HG02571 (cell line): ENCODE measurements around the gene PIP5K1B.

ENCODE experiments used
- ATAC-seq: cut with Tn5 transposase; IDR thresholded peaks from one replicate; pipeline ENCODE4 v1.9.1; 2021; ENCODE audit warnings: mild to moderate bottlenecking, moderate library complexity; ENCODE audit not compliant: unreplicated experiment

The PIP5K1B gene

GRCh38 chr9:68947015-68947414 is 242.0 kb downstream of the PIP5K1B start:
- no peak for ATAC-seq

GRCh38 chr9:68947842-68948569 is 243.0 kb downstream of the PIP5K1B start:
- ATAC-seq = no peak

- no peak for ATAC-seq
Measured at GRCh38 chr9:68949271-68950000, 244.4 kb downstream of the PIP5K1B start.

- ATAC-seq = no peak
Measured at GRCh38 chr9:68950188-68950587, 245.1 kb downstream of the PIP5K1B start.

- no peak for ATAC-seq
Measured at GRCh38 chr9:68950689-68951088, 245.6 kb downstream of the PIP5K1B start.

- peak; percentile 51 for ATAC-seq
Measured at GRCh38 chr9:68951879-68952659, 247.0 kb downstream of the PIP5K1B start.

GRCh38 chr9:68953771-68954170 is 248.7 kb downstream of the PIP5K1B start:
- ATAC-seq = no peak

GRCh38 chr9:68955330-68955729 is 250.3 kb downstream of the PIP5K1B start:
- ATAC-seq = no peak

- ATAC-seq = no peak
Measured at GRCh38 chr9:68957479-68957878, 252.4 kb downstream of the PIP5K1B start.

- ATAC-seq = no peak
Measured at GRCh38 chr9:68961587-68961986, 256.5 kb downstream of the PIP5K1B start.

- no peak for ATAC-seq
Measured at GRCh38 chr9:68963416-68963815, 258.4 kb downstream of the PIP5K1B start.

GRCh38 chr9:68964102-68964541 is 259.1 kb downstream of the PIP5K1B start:
- ATAC-seq = no peak

GRCh38 chr9:68964765-68965164 is 259.7 kb downstream of the PIP5K1B start:
- no peak for ATAC-seq

- no peak for ATAC-seq
Measured at GRCh38 chr9:68966496-68966944, 261.5 kb downstream of the PIP5K1B start.

GRCh38 chr9:68967800-68968199 is 262.8 kb downstream of the PIP5K1B start:
- no peak for ATAC-seq

GRCh38 chr9:68969538-68969937 is 264.5 kb downstream of the PIP5K1B start:
- ATAC-seq = no peak

GRCh38 chr9:68970151-68970550 is 265.1 kb downstream of the PIP5K1B start:
- ATAC-seq = no peak

GRCh38 chr9:68973619-68974018 is 268.6 kb downstream of the PIP5K1B start:
- no peak for ATAC-seq

GRCh38 chr9:68974431-68974830 is 269.4 kb downstream of the PIP5K1B start:
- peak; percentile 91 for ATAC-seq

GRCh38 chr9:68974901-68975300 is 269.9 kb downstream of the PIP5K1B start:
- no peak for ATAC-seq

- ATAC-seq = no peak
Measured at GRCh38 chr9:68975365-68976043, 270.5 kb downstream of the PIP5K1B start.
